GM12892 (cell line): ENCODE results near the gene KLF13.

Experiments used
- POLR2A ChIP-seq: IDR thresholded peaks from 2 replicates; pipeline ENCODE4 v1.6.1; 2011; ENCODE audit warnings: low read depth, low read length, control low read depth
- POLR2AphosphoS5 ChIP-seq: IDR thresholded peaks from 2 replicates; pipeline ENCODE4 v1.6.1; 2011; ENCODE audit warnings: low read depth, low read length, control low read depth

DNA sequence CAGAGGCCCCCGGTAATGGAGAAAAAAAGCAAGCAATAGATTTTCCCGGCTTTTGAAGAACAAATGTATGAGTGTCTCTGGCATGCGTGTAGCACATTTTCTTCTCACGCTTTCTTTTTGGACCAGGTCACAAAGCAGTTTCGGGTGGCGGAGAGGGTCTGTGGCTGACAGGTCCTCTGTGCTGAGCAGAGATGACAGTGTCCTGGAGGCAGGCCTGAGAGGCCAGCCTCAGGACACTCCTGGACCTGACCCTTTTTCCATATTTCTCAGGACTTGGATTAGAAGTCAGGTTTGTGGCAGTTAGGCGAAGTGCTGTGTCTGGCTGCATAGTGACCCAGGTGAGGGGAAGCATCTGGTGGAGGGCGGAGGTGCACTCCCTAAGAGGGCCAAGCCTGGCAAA lies 52.9 kb downstream of the KLF13 start:
- TF ChIP-seq POLR2AphosphoS5 (no peak), POLR2A (no peak)
